K562 (cell line): ENCODE data around the gene GABRD.

ENCODE experiments used
- BACH1 ChIP-seq: fragments of 200-800 bp; sonication (Bioruptor generic); IDR thresholded peaks from 2 replicates; pipeline ENCODE4 v1.6.1; 2016; ENCODE audit warnings: missing genetic modification characterization, missing compliant biosample characterization
- BHLHE40 ChIP-seq: IDR thresholded peaks from 2 replicates; pipeline ENCODE4 v1.6.1; 2011; ENCODE audit warnings: low read length, improper control_type of control experiment
- CTCF ChIP-seq, 3 experiments: IDR thresholded peaks in 2 of 3; conservative IDR thresholded peaks in 1 of 3; 2 replicates each; pipeline ENCODE4 v1.5.1; 2011 to 2012; ENCODE audit warnings: low read length in 3 of 3, mild to moderate bottlenecking in 3 of 3, control low read depth in 2 of 3, improper control_type of control experiment in 1 of 3, inconsistent platforms in 1 of 3, low read depth in 1 of 3, mixed read lengths in 1 of 3, moderate library complexity in 1 of 3; ENCODE audit not compliant: insufficient read depth in 2 of 3
- EP300 ChIP-seq: IDR thresholded peaks from 2 replicates; pipeline ENCODE4 v1.6.1; 2012; ENCODE audit warnings: low read length, improper control_type of control experiment
- FOXK2 ChIP-seq, 2 experiments: fragments of 450-650 bp; IDR thresholded peaks in 1 of 2; conservative IDR thresholded peaks in 1 of 2; 2 replicates each; pipeline ENCODE4 v1.6.1; 2016; ENCODE audit warnings: low read depth in 2 of 2, mild to moderate bottlenecking in 1 of 2
- SPI1 ChIP-seq: IDR thresholded peaks from 2 replicates; pipeline ENCODE4 v1.6.1; 2011; ENCODE audit warnings: low read depth, low read length, control low read depth, borderline replicate concordance
- TAF1 ChIP-seq: IDR thresholded peaks from 2 replicates; pipeline ENCODE4 v1.6.1; 2011; ENCODE audit warnings: mild to moderate bottlenecking, low read length, moderate library complexity; ENCODE audit not compliant: insufficient read depth, control insufficient read depth, severe bottlenecking; ENCODE audit errors: extremely low read depth
- ZNF175 ChIP-seq: fragments of 200-800 bp; sonication (Bioruptor generic); IDR thresholded peaks from 2 replicates; pipeline ENCODE4 v1.6.1; 2016; ENCODE audit warnings: low read depth, mild to moderate bottlenecking, missing genetic modification characterization, missing compliant biosample characterization
- ZNF408 ChIP-seq: fragments of 250-450 bp; sonication (Bioruptor Pico); IDR thresholded peaks from 2 replicates; pipeline ENCODE4 v1.4.0; 2020; ENCODE audit warnings: low read depth, mild to moderate bottlenecking, moderate library complexity
- ZSCAN29 ChIP-seq: fragments of 450-650 bp; IDR thresholded peaks from 2 replicates; pipeline ENCODE4 v1.6.1; 2017
- TF ChIP-seq, protein P1 (sequence below): sonication (generic); formaldehyde crosslinking; IDR thresholded peaks from 2 replicates; pipeline ENCODE4 v1.8.0; 2022; ENCODE audit warnings: mild to moderate bottlenecking, missing genetic modification reagents

DNA sequence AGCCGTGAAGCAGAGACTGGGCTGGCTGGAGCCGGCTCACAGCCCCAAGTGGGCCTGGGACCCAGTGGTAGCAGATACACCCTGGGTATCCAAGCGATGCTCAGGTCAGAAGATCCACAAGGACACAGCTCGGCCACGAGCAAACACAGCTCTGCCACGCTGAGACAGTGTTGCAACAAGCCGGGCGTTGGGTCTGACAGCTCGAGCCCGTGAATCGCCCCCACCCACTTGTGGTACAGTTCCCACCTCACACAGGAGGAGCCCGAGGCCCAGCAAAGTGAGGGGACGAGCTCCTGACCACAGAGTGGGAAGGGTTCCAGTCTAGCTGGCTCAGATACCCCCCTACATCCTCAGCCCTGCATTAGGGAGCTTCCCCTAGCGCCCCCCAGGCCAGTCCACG lies 22.2 kb downstream of the GABRD start:
- TF ChIP-seq BHLHE40 = no peak
- TF ChIP-seq FOXK2 (conservative IDR thresholded peaks at IDR 0.05 in 1 of 2, IDR thresholded peaks at IDR 0.05 in 1 of 2; ENCODE audit: low read depth in 2 of 2) = no peak
- no peak for TF ChIP-seq BACH1 (tag)
- no peak for TF ChIP-seq CTCF (IDR thresholded peaks at IDR 0.05 in 2 of 3, conservative IDR thresholded peaks at IDR 0.05 in 1 of 3; ENCODE audit: insufficient read depth in 2 of 3, low read depth in 1 of 3, low read length in 3 of 3)
- TF ChIP-seq TAF1 = no peak
- no peak for TF ChIP-seq ZNF175 (CRISPR knock-in tag)
- TF ChIP-seq ZNF408 = no peak
- TF ChIP-seq, protein P1, sequence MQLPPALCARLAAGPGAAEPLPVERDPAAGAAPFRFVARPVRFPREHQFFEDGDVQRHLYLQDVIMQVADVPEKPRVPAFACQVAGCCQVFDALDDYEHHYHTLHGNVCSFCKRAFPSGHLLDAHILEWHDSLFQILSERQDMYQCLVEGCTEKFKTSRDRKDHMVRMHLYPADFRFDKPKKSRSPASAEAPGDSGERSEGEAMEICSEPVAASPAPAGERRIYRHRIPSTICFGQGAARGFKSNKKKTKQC (CRISPR knock-in tag) = no peak
- TF ChIP-seq SPI1 = no peak
- no peak for TF ChIP-seq ZSCAN29
- TF ChIP-seq EP300 = no peak
